ENCODE data around the gene GAS2L3. TPM values are rescaled to one million over a fixed set of nuclear protein-coding genes. Genes with fewer than 3 reads are reported as not detected.
A peak's percentile ranks its signal among the peaks of the same experiment; 100 is the strongest.
"Not testable (repeated sequence)": the region's sequence is repeated elsewhere in the genome, so short reads cannot be mapped to it uniquely, and the experiment has no call there.

GAS2L3 gene
- total RNA-seq = 2.5 TPM
- long read RNA-seq = 0 reads

DNA sequence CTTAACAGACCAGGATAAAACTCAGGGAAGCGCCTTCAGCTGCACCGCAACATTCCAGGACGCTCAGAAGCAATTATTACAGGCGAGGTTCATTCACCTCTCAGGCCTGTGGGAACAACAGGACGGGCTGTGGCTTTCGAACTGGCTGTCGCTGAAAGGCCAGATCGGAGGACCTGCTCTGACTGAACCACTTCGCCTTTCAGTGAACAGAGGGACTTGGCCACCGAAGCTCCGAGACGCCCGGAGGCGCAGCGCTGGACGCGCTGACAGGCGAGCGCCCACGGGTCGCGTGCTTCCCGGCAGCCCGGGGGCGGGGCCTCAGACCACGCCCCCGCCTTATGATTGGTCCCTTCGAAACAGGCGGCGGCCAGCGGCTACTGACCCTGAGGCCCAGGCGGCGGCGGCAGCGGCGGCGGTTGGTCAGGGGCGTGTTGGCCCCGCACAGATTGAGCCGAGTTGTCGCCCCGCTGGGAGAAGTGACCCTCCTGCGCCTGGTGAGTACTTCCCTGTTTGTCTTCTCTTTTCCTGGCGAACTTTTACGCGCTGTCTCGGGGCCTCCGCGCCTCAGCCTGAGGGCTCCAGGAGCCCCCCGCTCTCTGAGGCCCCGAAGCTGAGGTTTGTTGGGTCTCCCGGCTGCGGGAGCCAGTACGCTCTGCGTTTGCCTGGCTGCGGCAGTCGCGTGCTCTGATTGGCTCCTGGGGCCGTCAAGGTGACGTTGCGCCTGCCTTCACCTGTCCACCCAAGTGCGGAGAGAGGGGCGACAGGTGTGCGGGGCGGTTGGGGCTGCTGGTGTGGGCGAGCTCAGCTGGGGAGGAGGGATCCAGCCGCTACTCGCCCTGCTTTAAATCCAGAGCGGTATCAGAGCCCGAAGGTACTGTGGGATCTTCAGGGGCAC, at the start of gene GAS2L3:
Gene GAS2L3, plus strand, starts transcription at position 393 of the 895 bp plus-strand sequence. CDS start 21,221 bp downstream, outside the sequence.
- DNase-seq (peak; percentile 95), ATAC-seq (peak; percentile 100)
- intact Hi-C loops (cut with micrococcal nuclease) = no loop called here

DNA sequence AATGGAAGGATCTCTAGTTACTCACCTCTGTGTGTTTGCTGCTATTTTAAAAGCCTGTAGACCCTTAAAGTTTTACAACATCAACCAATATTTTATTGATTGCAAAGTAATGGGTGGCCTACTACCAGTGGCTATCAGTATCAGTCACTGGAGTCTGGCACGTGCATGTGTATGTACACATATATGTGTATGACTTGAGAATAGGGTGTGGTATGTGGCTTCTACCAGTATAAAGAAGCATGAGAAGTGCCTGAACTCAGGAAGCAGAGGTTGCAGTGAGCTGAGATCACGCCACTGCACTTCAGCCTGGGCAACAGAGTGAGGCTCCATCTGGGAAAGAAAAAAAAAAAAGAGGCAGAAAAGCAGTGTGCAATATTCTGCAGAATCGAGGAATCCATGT, 45.5 kb upstream of the GAS2L3 start:
- DNase-seq = no peak
- intact Hi-C loops (cut with micrococcal nuclease) = no loop called here
- ATAC-seq = no peak

DNA sequence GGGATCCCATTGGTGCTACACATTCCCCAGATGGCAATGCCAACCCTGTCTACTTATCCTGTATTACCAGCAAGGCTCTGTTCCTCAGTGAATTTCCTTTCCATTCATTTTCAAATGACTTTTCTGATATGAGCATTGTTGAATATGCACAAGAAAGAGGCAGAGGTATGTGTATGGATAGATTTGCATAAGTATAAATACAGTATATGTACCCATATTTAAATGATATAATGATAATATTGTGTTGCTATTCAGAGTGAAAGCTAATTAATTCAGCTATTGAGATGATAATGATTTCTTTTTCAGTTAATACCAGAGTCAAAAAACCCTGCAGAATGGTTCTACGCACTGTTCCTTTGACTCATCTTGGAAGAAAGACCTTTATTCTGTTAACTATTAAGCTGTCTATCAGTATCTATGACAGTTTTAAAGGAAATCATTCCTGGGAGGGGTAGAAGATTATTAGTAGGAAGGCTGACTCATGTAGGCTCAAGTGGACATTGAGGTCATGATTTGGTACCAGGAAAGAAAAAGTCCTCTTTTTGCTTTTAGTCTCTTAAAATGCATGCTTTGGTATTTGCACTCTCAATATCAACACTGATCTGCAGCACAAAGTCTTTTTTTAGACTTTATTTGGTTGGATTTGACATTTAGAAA, 44.9 kb upstream of the GAS2L3 start:
- ATAC-seq (no peak), DNase-seq (no peak)
- intact Hi-C loops (cut with micrococcal nuclease) = no loop called here

DNA sequence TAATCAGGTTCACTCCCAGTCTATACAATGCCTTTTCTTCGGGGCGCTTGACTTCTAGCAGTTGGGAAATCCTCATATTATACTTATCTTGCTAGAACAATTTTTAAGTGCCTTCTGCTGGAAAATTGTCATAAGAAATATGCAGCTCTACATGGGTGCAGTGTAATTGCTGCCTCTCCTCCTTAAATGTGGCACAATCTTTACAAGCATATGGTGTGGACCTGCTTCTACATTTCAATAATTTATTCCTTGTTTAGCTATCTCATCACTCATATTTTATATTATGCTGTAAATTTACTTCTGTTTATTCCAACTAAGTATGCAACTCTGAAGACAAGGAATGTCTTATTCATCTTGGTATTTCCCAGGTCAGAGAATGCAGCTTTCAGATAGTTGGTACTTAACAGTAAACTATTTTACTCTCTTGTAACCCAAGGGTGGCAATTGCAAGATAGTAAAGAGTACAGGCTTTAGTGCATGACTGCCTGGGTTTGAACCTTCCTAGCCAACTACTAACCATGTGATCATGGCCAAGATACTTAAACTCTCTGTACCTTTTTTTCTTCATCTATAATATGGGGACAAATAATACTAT, 43.6 kb upstream of the GAS2L3 start:
- DNase-seq = no peak
- intact Hi-C loops (cut with micrococcal nuclease) = no loop called here
- no peak for ATAC-seq

DNA sequence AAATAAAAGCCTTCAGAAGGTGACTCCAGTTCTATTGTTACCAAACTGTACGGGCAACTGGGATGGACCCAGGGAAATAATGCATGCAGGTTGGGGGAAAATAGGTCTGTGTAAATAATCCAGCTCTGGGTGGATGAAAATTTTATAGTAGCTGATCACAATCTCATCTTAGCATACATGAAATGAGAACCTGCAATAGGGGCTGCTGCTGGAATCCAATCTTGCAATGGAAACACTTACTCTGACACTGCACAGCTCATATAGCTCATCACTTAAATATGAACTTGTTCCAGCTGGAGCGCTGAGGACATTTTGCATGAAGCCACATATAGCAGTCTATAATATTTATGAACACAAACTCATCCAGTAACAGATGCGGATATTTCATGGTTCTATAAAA, 40.1 kb upstream of the GAS2L3 start:
- no peak for ATAC-seq

DNA sequence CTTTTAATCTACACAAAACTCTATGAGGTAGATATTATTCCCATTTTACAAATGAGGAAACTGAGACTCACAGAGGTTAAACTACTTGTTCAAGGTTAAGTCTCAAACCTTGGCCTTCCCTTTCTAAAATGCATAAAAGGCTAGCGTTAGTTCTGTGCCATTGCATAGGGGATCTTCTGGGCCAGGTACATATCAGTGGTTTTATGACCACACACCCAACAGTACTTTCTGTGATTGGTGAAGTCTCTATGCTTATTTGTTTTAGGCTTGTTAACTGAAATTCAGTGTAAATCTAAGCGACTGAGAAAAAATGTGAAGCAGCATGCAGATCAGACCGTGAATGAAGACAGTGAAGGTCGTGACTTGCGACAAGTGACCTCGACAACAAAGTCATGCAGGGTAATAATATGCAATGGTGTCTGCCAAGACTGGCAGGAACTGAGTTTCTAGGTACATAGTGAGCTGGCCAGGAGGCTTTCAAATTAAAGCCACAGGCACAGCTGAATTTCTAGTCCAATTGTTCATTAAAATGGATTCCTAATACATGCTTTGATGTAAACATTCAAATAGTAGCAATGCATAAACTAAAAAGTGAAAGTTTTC, 38.8 kb upstream of the GAS2L3 start:
- ATAC-seq = no peak
- intact Hi-C loops (cut with micrococcal nuclease) = no loop called here
- no peak for DNase-seq

More for the DNA sequence above, 40.1 kb upstream of the GAS2L3 start:
- intact Hi-C loops (cut with micrococcal nuclease) = no loop called here
- no peak for DNase-seq

DNA sequence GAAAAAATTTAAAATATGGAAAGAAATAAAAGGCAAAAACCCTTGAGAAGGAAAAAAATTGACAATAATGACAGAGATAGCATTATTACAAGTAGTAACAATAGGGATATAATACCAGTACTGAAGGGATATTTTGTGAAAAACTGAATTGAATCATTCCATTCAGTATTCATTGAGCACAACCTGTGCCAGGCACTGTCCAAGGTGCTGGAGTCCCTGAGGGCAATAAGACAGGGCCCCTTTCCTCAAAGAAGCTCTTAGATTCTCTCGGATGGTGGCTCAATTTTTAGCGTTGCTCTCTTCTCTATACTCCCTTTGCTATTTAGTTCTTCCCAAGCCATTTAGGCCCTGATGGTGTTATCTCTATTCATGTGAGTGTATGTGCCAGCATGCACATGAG, 34.3 kb upstream of the GAS2L3 start:
- intact Hi-C loops (cut with micrococcal nuclease) = no loop called here
- ATAC-seq (no peak), DNase-seq (no peak)

DNA sequence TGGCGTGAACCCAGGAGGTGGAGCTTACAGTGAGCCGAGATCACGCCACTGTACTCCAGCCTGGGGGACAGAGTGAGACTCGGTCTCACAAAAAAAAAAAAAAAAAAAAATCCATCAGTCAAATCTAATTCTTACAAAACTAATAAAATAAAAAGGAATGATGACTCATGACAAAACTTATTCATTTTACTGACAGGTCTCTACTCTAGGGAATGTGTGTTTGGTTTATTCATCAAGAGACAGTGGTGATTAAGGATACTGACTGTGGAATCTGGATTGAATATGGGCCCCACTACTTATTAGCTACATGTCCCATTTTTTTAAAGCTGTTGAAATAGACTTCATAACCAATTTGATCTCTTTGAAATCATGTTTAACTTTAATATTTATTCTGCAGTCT, 29.3 kb upstream of the GAS2L3 start:
- no peak for DNase-seq
- intact Hi-C loops (cut with micrococcal nuclease) = no loop called here
- no peak for ATAC-seq

DNA sequence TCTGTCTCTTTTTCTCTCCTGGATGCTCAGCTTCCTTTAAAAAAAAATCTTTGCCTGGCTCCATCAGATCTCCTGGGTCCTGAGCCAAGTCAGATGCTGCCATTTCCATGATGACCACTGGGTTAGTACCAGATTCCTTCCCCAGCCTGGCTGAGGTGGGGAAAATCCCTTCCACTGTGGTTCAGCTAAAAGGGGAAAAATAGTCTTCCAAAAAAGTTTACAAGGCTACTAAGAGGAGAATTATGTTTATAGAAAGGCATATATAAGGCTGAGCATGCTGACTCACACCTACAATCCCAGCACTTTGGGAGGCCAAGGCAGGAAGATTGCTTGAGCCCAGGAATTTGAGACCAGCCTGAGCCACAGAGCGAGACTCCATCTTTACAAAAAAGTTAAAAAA, 28.4 kb upstream of the GAS2L3 start:
- intact Hi-C loops (cut with micrococcal nuclease) = no loop called here
- no peak for ATAC-seq
- no peak for DNase-seq

DNA sequence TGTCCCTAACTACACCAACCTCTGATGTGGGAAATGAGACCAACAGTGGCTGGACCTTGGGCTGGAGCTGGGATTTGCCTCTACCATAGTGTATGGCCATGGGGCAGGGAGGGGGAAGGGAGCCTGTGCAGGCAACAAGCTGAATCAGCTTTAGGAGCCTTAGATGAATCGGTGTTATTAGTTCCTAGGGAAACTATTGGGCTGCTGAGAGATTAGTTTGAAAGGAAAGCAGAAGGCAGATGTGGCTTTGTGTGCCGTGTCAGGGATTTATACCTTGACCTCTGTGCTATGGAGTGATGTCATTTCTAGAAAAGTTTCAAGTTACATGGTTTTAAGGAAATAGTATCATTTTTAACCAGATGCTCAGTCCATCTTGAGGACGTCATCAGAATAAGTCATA, 19.5 kb upstream of the GAS2L3 start:
- intact Hi-C loops (cut with micrococcal nuclease) = loop anchor here (10.0 kb wide), 1 partner anchor 209 kb away; no protein-coding TSS in a partner anchor
- DNase-seq (no peak), ATAC-seq (no peak)

DNA sequence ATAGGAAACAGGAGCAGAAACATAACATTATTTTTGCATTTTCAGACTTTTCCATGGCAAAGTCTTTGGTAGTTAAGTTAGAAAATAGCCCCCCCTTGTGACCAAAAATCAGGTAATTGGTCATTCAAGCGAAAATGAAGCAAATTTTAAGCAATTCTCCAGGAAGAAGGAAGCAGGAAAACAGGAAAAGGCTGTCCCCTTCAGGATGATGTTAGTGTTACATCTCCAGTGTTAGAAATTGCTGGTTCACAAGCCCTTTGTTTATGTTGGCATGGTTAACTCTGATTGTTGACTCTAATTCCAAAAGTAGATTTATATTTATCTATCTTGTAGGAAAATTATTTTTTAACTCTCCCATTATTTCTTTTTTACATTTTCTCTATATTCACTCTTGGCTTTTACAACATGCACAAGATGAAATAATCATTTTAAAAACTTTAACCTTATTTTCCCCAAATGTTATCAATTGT, 18.8 kb upstream of the GAS2L3 start:
- no peak for DNase-seq
- peak; percentile 80 for ATAC-seq
- intact Hi-C loops (cut with micrococcal nuclease) = loop anchor here (10.0 kb wide), 1 partner anchor 210 kb away; no protein-coding TSS in a partner anchor

DNA sequence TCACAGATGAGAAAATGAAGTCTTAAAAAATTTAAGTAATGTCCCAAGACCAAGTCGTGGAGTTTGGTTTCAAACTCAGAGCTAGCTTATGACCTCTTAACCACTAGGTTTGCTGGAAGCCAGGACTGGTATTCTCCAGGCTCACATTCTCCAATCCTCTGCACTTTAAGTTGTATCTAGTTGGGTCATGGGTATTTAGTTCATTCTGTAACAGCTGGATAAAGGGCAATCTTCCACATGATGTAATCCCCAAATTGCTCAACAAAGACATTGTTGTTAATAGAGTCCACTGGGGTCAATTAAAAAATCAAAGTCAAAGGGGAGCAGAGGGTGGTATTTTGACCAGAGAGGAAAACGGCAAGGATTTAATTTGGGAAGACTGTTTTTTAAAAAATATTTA, 17.8 kb upstream of the GAS2L3 start:
- intact Hi-C loops (cut with micrococcal nuclease) = loop anchor here (10.0 kb wide), 1 partner anchor 211 kb away; no protein-coding TSS in a partner anchor
- DNase-seq = no peak
- peak; percentile 95 for ATAC-seq

DNA sequence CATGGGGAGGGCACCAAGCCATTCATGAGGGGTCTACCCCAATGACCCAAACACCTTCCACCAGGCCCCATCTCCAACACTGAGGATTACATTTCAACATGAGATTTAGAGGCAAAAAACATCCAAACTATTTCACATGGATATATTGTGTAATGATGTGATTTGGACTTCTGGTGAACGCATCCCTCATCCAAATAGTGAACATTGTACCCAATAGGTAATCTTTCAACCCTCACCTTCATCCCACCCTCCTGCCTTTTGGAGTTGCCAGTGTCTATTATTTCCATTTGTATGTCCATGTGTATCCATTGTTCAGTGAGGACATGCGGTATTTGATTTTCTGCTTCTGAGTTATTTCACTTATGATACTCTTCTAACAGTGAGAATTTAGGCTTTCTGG, 16.1 kb upstream of the GAS2L3 start:
- DNase-seq (no peak), ATAC-seq (no peak)
- intact Hi-C loops (cut with micrococcal nuclease) = loop anchor here (10.0 kb wide), 1 partner anchor 213 kb away; no protein-coding TSS in a partner anchor

DNA sequence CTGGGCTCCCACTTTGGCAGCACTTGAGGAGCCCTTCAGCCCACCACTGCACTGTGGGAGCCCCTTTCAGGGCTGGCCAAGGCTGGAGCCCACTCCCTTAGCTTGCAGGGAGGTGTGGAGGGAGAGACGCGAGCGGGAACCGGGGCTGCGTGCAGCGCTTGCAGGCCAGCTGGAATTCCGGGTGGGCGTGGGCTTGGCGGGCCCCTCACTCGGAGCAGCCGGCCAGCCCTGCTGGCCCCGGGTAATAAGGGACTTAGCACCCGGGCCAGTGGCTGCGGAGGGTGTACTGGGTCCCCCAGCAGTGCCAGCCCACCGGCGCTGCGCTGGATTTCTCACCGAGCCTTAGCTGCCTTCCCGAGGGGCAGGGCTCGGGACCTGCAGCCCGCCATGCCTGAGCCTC, 14.2 kb upstream of the GAS2L3 start:
- not testable (repeated sequence) for ATAC-seq, DNase-seq
- intact Hi-C loops (cut with micrococcal nuclease) = loop anchor here (10.0 kb wide), 1 partner anchor 214 kb away; no protein-coding TSS in a partner anchor

DNA sequence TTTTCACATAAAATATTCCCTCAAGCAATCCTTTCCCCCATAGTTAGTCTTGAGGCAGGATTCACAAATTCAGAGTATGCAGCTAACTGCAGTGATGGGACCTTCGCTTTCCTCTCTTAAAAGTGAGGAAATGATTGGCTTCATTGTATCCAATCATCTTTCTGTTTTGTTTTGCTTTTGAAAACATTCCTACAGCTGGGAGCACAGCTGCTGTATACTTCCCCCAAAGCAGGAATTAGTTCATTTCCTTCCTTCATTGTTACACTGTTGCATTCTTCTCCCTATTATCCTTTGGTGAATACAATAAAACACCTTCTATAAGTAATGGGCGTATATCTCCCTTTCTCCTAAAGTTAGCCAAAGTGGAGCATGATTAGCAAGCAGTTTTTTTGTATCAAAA, 9.4 kb upstream of the GAS2L3 start:
- ATAC-seq (peak; percentile 57), DNase-seq (no peak)
- intact Hi-C loops (cut with micrococcal nuclease) = no loop called here

DNA sequence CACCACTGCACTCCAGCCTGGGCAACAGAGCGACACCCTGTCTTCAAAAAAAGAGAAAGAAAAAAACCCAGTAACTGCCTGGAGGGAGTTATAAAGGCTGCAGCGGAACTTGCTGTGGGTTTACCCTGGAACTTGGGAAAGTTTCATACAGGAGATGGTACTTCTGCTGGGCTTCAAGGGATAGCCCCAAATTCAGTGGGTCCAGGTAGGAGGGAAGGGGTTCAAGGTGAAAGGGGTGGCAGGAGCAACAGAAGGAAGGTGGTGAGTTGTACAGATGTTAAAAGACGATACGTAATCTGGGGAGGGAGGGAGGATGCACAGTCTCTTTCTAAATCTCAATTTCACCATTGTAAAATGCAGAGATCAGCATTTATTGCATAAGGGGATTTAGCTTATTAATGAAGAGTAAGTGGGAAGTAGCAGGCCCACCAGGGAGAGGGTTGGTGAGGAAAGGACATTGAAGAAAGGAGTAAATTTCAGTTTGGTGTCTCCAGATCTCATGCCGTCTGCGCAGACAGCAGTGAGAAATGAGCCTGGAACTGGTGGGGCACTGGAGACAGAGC, 8.5 kb upstream of the GAS2L3 start:
- no peak for ATAC-seq
- no peak for DNase-seq
- intact Hi-C loops (cut with micrococcal nuclease) = no loop called here

DNA sequence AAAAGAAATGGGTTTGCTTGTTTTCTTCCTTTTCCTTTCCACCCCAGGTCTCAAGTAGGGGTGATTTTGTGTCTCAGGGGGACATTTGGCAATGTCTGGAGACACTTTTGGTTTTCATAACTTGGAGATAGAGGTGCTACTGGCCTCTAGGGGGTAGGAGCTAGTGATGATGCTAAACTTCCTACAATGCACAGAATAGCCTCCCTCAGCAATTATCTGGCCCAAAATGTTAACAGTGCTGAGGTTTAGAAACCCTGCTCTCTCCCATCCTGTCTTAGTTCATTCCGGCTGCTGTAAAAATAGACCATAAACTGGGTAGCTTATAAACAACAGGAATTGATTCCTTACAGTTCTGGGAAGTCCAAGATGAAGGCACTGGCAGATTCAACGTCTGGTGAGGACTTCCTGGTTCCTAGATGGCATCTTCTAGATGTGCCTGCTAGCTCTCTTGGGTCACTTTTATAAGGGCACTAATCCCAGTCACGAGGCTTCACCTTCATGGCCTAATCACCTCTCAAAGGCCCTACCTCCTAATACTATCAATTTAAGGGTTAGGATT, 7.4 kb upstream of the GAS2L3 start:
- ATAC-seq (peak; percentile 48), DNase-seq (no peak)
- intact Hi-C loops (cut with micrococcal nuclease) = no loop called here

DNA sequence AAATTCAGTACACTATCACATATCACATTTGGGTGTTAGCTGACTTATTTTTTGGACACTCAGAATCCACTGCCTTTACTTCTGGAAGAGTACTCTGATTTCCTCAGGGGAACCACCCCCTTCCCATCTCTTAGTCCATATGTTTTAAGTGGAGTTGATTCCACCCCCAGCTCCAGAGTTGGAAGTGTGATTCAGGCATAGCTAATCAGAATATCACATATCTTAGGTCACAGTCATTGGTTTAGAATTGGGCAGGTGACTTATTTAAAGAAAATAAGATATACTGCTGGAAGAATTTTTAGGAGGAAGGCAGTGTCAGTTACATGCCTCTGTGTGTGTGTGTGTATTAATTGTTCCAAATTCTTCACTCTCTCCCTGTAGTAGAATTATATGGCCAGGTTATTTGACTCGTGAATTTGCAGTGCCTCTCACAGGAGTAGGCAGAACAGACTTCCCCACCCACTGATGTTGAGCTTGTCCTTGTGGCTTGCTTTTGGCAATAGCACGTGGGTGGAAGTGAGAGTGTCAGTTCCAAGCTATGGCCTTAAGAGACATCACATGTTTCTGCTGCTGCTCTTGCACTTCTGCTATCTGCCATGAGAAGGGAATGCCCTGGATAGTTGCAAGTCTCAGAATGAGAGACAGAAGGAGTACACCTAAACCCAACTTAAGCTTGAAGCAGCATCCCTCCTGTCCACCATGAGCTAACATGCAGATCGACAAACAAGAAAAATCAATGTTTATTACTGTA, 6.4 kb upstream of the GAS2L3 start:
- DNase-seq = no peak
- peak; percentile 77 for ATAC-seq
- intact Hi-C loops (cut with micrococcal nuclease) = no loop called here

All from left ventricle myocardium superior (tissue), 1 donor.